Vagina (tissue), 2 donors: ENCODE measurements around the gene TOX2.

ENCODE experiments used
- POLR2A ChIP-seq, 2 donors: fragments of 450-650 bp; IDR thresholded peaks; one replicate each; pipeline ENCODE4 v1.6.1; 2017; ENCODE audit warnings: antibody characterized with exemption in 2 of 2, mild to moderate bottlenecking in 2 of 2, moderate library complexity in 2 of 2
- TF ChIP-seq, protein P1 (sequence below), 3 experiments: fragments of 450-650 bp in 2 of 3; fragments of 200-600 bp in 1 of 3; sonication (generic) in 1 of 3; IDR thresholded peaks; one replicate each; pipeline ENCODE4 v1.5.1; 2017 to 2019; ENCODE audit warnings: antibody characterized with exemption in 3 of 3, mild to moderate bottlenecking in 2 of 3, moderate library complexity in 2 of 3

- TF ChIP-seq, protein P1, sequence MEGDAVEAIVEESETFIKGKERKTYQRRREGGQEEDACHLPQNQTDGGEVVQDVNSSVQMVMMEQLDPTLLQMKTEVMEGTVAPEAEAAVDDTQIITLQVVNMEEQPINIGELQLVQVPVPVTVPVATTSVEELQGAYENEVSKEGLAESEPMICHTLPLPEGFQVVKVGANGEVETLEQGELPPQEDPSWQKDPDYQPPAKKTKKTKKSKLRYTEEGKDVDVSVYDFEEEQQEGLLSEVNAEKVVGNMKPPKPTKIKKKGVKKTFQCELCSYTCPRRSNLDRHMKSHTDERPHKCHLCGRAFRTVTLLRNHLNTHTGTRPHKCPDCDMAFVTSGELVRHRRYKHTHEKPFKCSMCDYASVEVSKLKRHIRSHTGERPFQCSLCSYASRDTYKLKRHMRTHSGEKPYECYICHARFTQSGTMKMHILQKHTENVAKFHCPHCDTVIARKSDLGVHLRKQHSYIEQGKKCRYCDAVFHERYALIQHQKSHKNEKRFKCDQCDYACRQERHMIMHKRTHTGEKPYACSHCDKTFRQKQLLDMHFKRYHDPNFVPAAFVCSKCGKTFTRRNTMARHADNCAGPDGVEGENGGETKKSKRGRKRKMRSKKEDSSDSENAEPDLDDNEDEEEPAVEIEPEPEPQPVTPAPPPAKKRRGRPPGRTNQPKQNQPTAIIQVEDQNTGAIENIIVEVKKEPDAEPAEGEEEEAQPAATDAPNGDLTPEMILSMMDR (IDR thresholded peaks at IDR 0.05) = no peak
- TF ChIP-seq POLR2A (IDR thresholded peaks at IDR 0.05) = no peak
Observed at GRCh38 chr20:44010162-44010704, 95.6 kb downstream of the TOX2 start.
